ENCODE data around the gene FGR.

FGR gene

DNA sequence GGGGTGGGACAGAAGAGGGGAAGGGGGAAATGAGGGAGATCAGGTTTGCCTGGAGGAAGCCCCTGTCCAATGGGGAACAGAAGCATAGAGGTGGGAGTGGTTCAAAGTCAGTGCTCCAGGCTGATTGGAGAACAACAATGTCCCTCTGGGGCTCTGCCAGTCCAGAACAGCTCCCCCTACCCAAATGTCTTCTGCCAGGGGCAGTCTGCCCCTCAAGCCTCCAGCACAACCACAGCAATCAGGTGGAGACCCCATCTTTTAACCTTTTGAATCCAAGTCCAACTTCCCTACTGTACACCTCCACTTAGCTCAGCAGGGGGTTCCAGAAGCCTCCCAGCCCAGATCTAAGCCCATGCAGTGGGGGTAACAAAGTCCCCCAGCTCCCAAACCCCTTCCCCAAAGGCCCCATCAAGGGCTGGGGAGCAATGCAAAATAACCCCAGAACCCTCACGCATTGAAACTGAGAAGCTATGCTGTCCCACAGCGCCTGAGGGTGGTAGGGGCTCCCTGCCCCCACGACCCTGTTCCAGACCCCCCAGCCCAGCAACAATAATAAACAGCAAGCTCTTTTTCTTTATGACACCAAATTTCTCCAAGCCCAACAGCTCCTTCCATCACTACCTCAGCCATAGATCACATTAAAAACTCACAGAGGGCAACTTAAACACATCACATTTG lies 34.3 kb downstream of the FGR start:
- DNase-seq: no peak

DNA sequence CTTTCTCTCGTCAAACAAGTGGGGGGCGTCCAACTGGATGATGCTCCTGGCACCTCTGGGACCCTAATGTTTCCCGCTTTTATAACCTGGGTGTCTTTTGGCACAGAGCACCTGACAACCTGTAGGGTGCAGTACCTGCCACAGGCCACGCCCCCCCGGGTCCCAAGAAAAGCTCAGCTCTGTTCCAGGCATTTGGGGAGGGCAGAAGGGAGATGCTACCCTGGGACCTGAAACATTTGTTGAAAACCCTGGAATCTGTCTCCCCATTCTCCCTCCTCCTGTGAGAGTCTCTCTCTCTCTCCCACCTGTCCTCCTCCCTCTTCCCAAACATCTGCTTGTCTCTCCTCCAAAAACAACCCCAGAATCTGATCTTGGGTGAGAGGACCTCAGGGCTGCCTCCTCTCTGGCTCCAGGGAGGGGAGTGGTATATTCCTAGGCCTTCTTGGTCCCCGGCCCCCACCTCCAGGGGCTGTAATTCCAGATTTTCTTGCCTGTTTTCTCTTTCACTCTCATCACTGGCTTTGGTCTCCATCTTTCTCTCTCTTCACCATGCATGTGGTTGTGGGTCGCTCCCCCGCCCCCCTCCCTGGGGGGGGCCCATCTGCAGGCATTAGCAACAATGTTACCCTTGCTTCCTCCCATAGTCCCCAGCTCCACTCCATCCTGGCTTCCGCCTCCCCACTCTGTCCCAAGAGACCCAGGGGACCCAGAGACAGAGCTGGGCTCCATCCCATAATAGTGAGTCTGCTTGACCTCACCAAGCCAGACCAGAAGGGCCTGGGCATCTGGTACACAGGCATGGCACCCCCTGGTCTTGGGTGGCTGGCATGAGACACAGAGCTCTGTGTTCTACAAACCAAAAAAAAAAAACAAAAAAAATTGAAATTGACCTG lies 35.1 kb downstream of the FGR start:
- no peak for DNase-seq

DNA sequence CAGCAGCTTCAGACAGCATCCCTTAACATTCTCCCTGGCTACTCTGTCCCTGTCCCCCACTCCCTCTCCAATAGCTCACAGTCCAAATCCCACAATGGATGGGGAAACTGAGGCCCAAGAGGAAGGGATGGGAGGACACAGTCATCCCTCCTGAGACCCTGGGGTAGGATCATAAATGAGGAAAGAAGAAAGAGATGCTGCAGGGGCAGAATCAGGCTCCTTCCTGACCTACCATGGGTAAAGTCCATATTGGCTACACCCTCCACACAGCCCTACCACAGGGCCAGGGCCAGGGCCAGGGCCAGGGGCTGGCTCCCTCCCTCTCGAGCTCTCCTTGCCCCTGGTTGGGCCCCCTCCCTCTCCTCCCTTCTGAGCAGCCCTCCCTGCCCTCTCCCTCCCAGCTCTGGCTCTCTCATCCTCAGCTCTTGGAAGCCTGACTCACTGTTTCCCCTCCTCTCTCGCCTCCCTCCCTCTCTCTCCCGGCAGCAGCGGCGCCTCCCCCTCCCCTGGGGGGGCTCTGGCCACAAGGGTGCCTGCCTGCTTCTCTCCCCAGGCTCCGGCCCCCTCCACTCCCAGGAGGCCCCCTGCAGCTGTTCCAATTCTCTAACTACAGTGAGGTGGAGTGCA lies 36.0 kb downstream of the FGR start:
- no peak for DNase-seq

DNA sequence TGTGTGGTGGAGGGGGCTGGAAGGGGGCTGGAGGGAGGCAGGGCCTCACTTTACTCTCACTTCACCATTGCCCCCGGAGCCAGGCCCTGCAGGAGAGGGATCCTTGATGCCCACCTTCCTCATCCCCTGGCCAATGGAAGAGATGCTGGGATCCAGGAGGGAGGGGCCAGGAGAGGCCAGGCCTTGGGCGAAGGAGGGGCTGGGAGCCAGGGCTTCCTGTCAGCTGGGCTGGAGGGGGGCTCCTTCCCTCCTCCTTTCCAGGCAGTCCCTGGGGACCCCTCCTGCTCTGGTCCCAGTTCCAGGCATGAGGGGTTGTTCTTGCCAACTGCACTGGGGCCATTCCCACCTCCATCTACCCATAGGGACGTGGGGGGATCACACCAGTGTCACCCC lies 36.7 kb downstream of the FGR start:
- no peak for DNase-seq

GRCh38 chr1:27597516-27598294 lies 37.3 kb downstream of the FGR start:
- DNase-seq: no peak

DNA sequence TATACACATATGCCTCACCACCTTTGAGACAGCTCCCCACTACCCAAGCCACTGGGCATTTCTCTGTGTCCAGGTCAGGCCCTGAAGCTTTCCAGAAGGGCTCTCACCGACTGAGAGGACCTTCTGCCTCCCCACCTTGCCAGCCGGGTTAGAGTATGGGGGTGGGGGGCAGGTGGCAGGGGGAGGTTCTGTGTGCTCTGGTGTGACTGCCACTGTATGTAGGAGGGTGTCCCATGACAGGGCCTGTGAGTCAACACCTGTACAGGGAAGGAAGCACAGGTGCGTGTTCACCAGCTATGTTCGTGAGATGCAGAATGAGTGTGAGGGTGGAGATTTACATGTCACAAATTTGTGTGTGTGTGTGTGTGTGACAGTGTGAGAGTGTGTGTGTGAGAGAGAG lies 38.0 kb downstream of the FGR start:
- no peak for DNase-seq

DNA sequence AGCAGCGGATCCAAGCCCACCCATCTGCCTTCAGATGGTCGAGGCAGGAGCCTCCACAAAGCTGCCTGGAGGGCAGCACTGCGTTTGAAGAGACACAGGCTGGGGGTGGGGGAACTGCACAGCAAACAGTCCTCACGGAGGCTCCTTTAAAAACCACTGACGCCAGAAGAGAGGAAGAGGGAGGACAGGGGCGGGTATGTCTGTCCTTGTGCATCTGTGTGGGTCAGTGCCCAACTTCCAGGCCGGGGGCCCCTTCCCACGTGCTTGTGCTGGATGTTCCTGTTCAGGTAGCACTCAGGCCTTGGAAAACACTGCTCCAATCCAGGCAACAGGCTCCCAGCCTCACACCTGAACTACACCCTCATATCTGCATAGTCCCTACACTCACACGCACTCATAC lies 38.7 kb downstream of the FGR start:
- DNase-seq: no peak

DNA sequence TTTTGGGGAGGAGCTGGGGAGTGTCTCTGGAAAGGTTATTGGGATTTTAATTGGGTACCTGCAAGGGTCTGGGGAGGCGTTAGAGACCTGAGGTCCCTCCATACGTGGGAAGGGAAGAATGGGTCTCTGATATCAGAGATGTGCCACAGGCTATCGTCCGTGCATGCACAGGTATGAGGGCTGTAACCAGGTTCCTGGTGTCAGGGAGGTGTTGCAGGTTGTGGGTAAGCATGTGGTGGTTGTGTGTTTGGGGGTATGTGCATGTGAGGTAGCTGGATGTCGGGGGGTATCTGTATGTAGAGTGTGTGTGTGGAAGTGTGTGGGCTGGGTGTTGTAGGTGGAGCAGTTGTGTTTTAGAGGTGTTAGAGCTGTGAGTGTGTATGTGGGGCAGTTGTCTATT lies 39.4 kb downstream of the FGR start:
- no peak for DNase-seq

DNA sequence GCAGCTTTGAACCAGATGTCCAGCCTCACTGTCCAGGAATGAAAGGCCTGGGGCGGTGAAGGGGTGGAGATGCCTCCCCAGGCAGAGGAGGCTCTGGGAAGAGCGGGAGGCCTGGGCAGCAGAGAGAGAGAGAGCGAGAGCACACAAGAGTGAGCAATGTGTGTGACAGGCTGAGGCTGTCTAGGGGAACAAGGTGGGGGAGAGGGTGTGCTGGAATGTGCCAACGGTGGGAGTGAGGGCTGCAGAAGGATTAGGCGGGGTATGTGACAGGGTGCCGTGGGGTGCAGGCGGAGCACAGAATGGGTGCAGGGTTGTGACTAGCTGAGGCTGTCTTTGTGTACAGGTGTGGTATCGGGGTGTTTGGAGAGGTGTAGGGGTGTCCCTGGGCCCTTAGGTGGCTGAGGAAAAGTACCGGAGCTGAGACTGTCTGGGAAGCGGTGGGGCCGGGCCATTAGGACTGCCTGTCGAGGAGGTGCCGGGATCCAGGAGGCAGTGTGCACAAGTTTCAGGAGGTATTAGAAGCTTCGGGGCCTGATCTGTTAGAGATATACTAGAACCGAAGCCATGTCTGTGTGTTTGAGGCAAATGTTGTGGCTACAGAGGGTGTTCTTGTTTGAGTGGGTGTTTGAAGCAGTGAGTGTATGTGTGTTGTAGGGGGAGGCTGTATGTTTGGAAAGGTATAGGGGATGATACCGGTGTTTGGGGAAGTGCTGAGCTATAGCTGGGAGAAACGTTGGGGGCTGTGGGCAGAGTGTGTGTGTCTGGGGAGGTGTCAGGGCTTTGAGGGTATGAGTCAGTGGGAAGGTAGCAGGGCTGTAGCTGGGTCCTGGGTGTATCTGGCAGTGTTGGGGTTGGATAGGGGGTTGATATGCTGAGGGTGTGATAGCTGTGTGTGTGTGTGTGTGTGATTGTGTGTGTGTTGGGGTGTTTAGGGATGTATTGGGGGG lies 40.1 kb downstream of the FGR start:
- no peak for DNase-seq

DNA sequence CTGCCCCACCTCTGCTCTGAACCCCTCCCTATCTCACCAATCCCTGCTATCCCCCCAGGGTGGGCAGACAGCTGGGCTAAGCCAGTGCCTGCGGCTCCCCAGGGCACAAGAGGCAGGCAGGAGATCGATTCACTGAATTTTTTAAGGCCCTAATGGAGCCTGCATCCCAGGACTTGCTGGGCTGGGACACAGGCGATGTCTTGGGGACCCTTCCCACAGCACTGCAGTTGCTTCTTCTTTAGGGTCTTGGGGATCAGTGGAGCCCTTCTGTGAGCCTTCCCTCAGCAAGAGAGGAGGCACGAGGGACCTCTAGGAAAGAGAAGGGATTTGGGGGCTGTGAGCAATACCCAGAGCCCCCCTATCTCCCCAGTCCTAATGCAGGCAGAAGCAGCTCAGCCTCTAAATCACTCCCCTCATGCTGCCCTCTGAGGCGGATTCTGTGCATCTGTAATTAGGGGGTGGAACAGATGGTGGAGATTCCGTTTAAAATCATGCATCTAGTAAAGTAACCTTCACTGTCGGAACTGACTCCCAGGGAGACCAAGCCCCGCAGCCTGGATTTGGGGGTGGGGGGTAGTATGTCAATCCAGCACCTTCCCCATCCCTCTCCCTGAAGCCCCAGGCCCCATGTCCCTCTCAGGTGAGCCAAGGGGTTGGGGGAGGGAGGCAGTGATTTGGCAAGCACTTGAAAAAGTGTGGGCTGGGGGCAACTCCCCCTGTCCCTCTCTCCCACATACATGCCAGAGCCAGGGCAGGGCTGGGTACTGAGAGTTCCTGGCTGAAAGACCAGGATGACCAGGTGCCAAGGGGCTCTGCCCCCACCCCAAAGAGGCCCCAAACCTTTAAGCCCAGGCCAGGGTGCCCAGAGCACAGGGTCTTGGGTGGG lies 41.1 kb downstream of the FGR start:
- DNase-seq: no peak

DNA sequence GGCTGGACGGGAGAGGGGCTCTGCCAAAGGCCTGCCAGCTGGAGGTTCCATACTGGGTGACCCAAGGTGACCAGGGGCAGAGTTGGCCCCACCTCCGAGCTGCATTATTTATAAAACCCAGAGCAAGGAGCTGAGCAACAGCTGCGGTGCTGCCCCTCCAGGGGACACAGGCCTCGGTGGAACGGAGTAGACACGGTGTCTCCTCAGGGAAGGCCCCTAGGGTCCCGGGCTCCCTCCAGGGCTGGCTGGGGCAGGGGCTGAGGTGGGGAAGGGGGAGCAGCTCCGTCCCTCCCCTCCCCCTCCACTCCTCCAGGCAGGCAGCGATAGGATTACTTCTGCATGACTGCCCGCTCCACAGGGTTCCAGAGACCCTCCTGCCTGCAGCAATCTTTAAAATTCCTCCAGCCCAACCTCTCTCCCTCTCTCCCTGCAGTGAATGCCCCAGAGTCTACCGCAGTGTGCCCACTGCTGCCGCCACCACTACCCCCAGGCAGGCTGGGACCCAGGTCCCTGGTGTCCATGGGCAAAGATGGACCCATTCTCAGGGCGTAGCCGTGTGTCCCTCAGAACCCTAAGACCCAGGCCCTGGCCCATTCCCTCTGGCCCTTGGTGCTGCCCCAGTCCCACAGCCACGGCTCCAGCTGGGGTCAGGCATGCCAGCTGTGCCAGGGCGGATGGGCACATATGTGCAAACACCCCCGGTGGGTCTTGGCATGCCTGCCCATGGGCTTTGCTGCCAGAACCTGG lies 41.9 kb downstream of the FGR start:
- no peak for DNase-seq

DNA sequence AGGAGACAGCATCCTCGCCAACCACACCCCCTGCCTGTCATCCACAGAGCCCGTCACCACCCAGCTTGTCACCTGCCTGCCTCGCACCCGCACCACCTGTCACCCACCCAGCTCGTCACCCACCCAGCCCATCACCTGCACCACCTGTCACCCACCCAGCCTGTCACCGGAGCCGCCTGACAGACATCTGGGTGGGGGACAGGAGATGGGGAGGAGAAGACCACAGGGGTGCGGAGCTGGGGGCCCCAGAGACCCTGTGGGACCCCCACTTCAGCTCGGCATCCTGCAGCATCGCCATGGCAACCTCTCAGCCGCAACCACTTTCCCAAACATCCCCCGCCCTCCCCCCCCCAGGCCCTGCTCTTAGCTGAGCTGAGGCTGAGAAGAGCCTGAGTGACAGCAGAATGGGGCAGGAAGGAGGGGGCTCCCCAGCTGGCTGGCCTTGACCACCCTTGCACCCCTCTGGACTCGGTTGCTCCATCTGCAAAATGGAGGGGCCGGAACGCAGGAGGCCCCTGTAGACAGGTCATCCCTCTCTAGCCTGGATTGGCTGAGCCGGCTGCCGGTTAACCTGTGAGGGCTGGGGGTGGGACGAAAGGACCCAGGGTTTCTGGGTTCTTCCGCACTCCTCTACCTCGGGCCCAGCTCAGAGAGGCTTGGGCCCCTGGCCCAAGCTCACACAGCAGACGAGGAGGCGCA lies 42.6 kb downstream of the FGR start:
- no peak for DNase-seq

DNA sequence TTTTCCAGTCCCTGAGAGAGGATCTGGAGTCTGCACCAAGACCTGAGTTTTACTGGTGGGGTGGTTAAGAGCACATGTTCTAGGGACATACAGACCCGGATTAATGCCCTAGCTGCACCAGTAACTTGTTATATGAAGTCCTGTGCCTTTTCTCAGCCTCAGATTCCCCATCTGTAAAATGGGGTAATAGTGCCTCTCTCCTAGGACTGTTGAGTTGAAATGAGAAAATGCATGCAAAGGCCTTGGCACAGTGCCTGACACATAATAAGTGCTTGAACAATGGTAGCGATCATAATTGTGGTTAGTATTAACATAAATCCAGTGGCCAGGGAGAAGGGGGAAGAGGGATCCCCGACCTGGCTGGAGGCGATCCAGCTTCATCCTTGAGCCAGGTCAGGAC lies 43.4 kb downstream of the FGR start:
- DNase-seq: no peak

DNA sequence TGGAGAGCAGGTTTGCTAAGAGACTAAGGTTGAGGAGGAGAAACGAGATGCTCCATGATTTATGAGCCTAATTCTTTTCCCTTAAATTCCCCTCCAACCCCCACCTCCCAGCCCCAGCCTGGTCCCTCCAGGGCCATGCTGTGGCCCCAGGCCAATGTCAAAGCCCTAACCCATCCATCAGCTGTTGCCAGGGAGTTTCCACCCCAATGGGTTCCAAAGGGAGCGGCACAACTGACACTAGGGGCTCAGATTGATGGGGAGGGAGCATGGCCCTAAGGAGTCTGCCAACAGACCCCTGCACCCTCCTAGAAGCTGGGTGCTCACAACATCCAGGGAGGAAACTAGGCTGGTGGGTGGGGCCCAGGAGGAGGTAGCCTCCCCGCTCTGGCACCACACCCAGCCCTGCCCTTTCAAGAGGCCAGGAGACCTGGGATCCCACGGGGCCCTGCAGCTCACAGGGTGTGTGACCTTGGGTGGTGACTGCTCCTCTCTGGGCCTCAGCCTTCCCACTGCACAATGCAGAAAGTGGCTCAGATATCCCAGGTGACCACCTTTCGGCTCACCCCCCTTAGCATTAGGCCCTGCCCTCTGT lies 44.0 kb downstream of the FGR start:
- DNase-seq: no peak

DNA sequence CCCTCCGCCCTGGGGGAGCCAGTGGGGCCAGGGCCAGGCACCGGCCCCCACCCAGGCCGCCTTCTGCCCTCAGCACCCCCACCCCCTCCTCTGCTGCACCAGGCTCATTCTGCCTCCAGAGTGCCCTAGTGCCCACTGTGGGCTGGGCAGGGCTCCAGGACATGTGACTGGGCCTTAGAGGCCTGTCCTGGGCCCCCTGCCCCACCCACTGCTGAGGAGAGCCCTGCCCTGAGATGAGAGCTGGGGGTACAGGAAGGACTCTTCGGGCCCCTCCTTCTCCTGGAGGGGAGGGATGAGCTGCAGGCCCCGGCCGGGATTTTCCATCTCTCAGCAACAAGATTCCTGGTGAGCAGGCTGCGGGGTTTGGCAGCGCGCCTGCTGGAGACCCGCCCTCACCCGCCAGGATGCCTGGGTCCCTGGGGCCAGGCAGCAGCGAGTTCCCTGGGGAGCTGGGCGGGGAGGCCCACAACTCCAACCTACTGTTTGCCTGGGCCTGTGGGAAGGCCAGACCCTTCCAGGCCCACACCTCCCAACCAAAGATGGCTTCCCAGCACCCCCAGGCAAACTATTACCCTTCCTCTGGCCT lies 45.1 kb downstream of the FGR start:
- DNase-seq: no peak

DNA sequence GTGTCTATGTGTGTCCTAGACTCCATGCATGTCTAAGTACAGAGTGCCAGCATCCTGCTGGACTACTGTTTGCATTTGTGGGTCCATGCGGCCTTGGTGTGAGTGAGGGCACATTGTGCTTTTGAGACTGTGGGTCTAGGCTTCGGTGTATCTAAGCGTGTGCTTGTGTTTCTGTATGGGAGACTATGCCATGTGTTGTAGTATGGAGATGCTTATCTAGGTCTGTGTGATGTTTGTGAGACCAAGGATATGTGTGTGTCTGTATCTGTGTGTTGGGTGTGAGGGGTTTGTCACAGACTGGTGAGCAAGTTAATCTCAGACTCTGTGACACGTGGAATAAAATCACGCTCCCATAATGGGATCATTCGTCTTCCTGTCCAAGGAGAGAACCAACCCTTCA lies 45.5 kb downstream of the FGR start:
- no peak for DNase-seq

- no peak for DNase-seq
Observed at GRCh38 chr1:27588256-27589232, 46.4 kb downstream of the FGR start.
